ENCODE measurements around the gene SERHL2.
"Not testable (repeated sequence)": the region's sequence is repeated elsewhere in the genome, so short reads cannot be mapped to it uniquely, and the experiment has no call there.

GRCh38 chr22:42518638-42519524, 34.9 kb upstream of the SERHL2 start:
- TF ChIP-seq POLR2A (IDR thresholded peaks at IDR 0.05; ENCODE audit: low read depth, low read length); TAF1 (IDR thresholded peaks at IDR 0.05; ENCODE audit: borderline replicate concordance, low read depth, low read length): not testable (repeated sequence)
